Mesenchymal stem cell (in vitro differentiated cells and primary cell): ENCODE results near the gene STAMBP. TPM values are rescaled to one million over a fixed set of nuclear protein-coding genes. Genes with fewer than 3 reads are reported as not detected.
A peak's percentile ranks its signal among the peaks of the same experiment; 100 is the strongest.

Experiments used
- DNase-seq: peaks from one replicate; pipeline ENCODE4 v3.0.0-alpha.2; 2013
- H2AFZ ChIP-seq: one replicate; pipeline ENCODE4 v1.6.1; 2013; ENCODE audit warnings: low read depth, mild to moderate bottlenecking, control low read depth, inconsistent platforms, low read length, moderate library complexity
- H2AK5ac ChIP-seq: 2 replicates; pipeline ENCODE4 v1.6.1; 2013; ENCODE audit warnings: low read length, moderate library complexity, mild to moderate bottlenecking, inconsistent platforms; ENCODE audit not compliant: severe bottlenecking
- H2BK120ac ChIP-seq: one replicate; pipeline ENCODE4 v1.6.1; 2013; ENCODE audit warnings: low read depth, mild to moderate bottlenecking, inconsistent platforms, low read length, moderate library complexity
- H2BK12ac ChIP-seq, 2 experiments: one replicate each; pipeline ENCODE4 v1.6.1; 2013; ENCODE audit warnings: inconsistent platforms in 2 of 2, low read length in 2 of 2, mild to moderate bottlenecking in 2 of 2, moderate library complexity in 2 of 2, control low read depth in 1 of 2
- H2BK15ac ChIP-seq: one replicate; pipeline ENCODE4 v1.6.1; 2013; ENCODE audit warnings: mild to moderate bottlenecking, low read depth, inconsistent platforms; ENCODE audit not compliant: poor library complexity, severe bottlenecking
- H2BK5ac ChIP-seq: 2 replicates; pipeline ENCODE4 v1.6.1; 2013; ENCODE audit warnings: low read depth, mild to moderate bottlenecking, low read length, control low read depth, inconsistent platforms; ENCODE audit not compliant: poor library complexity, severe bottlenecking
- H3K14ac ChIP-seq, 2 experiments: one replicate each; pipeline ENCODE4 v1.6.1; 2013; ENCODE audit warnings: inconsistent platforms in 2 of 2, low read length in 2 of 2, control low read depth in 1 of 2, mild to moderate bottlenecking in 1 of 2, moderate library complexity in 1 of 2
- H3K18ac ChIP-seq, 2 experiments: one replicate each; pipeline ENCODE4 v1.6.1; 2013; ENCODE audit warnings: inconsistent platforms in 2 of 2, low read length in 2 of 2, control low read depth in 1 of 2, low read depth in 1 of 2, mild to moderate bottlenecking in 1 of 2
- H3K23ac ChIP-seq, 2 experiments: one replicate each; pipeline ENCODE4 v1.6.1; 2013; ENCODE audit warnings: inconsistent platforms in 2 of 2, low read length in 2 of 2, mild to moderate bottlenecking in 2 of 2, moderate library complexity in 2 of 2, control low read depth in 1 of 2
- H3K27ac ChIP-seq: 2 replicates; pipeline ENCODE4 v1.5.1; 2013; ENCODE audit warnings: mild to moderate bottlenecking, moderate library complexity, low read length, control low read depth, inconsistent platforms; ENCODE audit not compliant: poor library complexity, severe bottlenecking
- H3K27me3 ChIP-seq, 2 experiments: 2 replicates each; pipeline versions ENCODE4 v1.6.1 to v1.7.0; 2013; ENCODE audit warnings: low read length in 2 of 2, mild to moderate bottlenecking in 2 of 2, moderate library complexity in 2 of 2, control low read depth in 1 of 2, inconsistent platforms in 1 of 2; ENCODE audit not compliant: control insufficient read depth in 1 of 2, insufficient read depth in 1 of 2
- H3K36me3 ChIP-seq, 2 experiments: 2 replicates each; pipeline versions ENCODE4 v1.6.1 to v1.7.0; 2013; ENCODE audit warnings: low read length in 2 of 2, control low read depth in 1 of 2, inconsistent platforms in 1 of 2, low read depth in 1 of 2, mild to moderate bottlenecking in 1 of 2; ENCODE audit not compliant: insufficient read depth in 2 of 2, control insufficient read depth in 1 of 2
- H3K4ac ChIP-seq, 2 experiments: one replicate each; pipeline ENCODE4 v1.6.1; 2013; ENCODE audit warnings: inconsistent platforms in 2 of 2, low read length in 2 of 2, mild to moderate bottlenecking in 2 of 2, moderate library complexity in 2 of 2, control low read depth in 1 of 2, low read depth in 1 of 2
- H3K4me1 ChIP-seq: 2 replicates; pipeline ENCODE4 v1.6.1; 2013; ENCODE audit warnings: low read depth, low read length, control low read depth; ENCODE audit not compliant: control insufficient read depth, insufficient read depth
- H3K4me2 ChIP-seq: 2 replicates; pipeline ENCODE4 v1.6.1; 2013; ENCODE audit warnings: low read length, mild to moderate bottlenecking, inconsistent platforms; ENCODE audit not compliant: poor library complexity, severe bottlenecking
- H3K4me3 ChIP-seq, 2 experiments: 2 replicates each; pipeline versions ENCODE4 v1.5.1 to v1.7.0; 2013; ENCODE audit warnings: low read length in 2 of 2, mild to moderate bottlenecking in 2 of 2, control low read depth in 1 of 2, low read depth in 1 of 2; ENCODE audit not compliant: insufficient read depth in 1 of 2
- H3K79me1 ChIP-seq: replicated peaks from 2 replicates; pipeline ENCODE4 v1.6.1; 2013; ENCODE audit warnings: mild to moderate bottlenecking, control low read depth, low read length, inconsistent platforms; ENCODE audit not compliant: poor library complexity, severe bottlenecking
- H3K9ac ChIP-seq: 2 replicates; pipeline ENCODE4 v1.7.0; 2013; ENCODE audit warnings: mild to moderate bottlenecking, low read length, moderate library complexity
- H3K9me3 ChIP-seq: 2 replicates; pipeline ENCODE4 v1.7.0; 2013; ENCODE audit warnings: mild to moderate bottlenecking, low read length; ENCODE audit not compliant: control insufficient read depth
- H4K8ac ChIP-seq: one replicate; pipeline ENCODE4 v1.6.1; 2013; ENCODE audit warnings: inconsistent platforms, mild to moderate bottlenecking, low read length, moderate library complexity
- H4K91ac ChIP-seq: one replicate; pipeline ENCODE4 v1.6.1; 2013; ENCODE audit warnings: mild to moderate bottlenecking, low read length, inconsistent platforms
- WGBS: methylation state at CpG from one replicate; pipeline ENCODE4 v1.1.7; 2013; ENCODE audit warnings: mixed read lengths; 5-methylcytosine and 5-hydroxymethylcytosine counted together
- polyA plus RNA-seq, 2 experiments: library from polyadenylated mRNA; stranded (reverse); fragments of 200-250 nt; gene quantifications; one replicate each; pipeline ENCODE4 v1.2.3, GENCODE V29; 2013

Gene STAMBP
- polyA plus RNA-seq (2013, experiment 1 of 2), result 41.7 TPM
- polyA plus RNA-seq (2013, experiment 2 of 2), result 41.6 TPM

GRCh38 chr2:73828818-73829570, at the start of gene STAMBP:
Gene STAMBP, plus strand, starts transcription at chr2:73828961. Its CDS starts 1,896 bp downstream, at chr2:73830857.
- H3K9ac ChIP-seq, result peak within 1 kb of the TSS; percentile 93
- peak within 1 kb of the TSS in 1 of 2 experiments; percentile 77 for H3K23ac ChIP-seq
- peak within 1 kb of the TSS; percentile 96 to 99 for H3K18ac ChIP-seq
- no peak within 1 kb of the TSS for H2BK12ac ChIP-seq
- peak within 1 kb of the TSS; percentile 47 for H3K4me2 ChIP-seq
- DNase-seq, result peak; percentile 97
- peak within 1 kb of the TSS in 1 of 2 experiments; percentile 98 for H3K14ac ChIP-seq
- H2AFZ ChIP-seq, result peak within 1 kb of the TSS; percentile 95
- peak within 1 kb of the TSS; percentile 99 for H4K91ac ChIP-seq
- peaks cover 0 to 17% of the 10 kb centered on the region in 2 experiments for H3K27me3 ChIP-seq
- peak within 1 kb of the TSS; percentile 99 for H4K8ac ChIP-seq
- H3K27ac ChIP-seq, result peak within 1 kb of the TSS; percentile 88
- H2BK15ac ChIP-seq, result peak within 1 kb of the TSS; percentile 74
- H2BK5ac ChIP-seq, result peak within 1 kb of the TSS; percentile 95
- peak within 1 kb of the TSS; percentile 84 to 96 for H3K4ac ChIP-seq
- H3K79me1 ChIP-seq, result peaks cover 3% of the 10 kb centered on the region
- H2BK120ac ChIP-seq, result peak within 1 kb of the TSS; percentile 86
- H3K36me3 ChIP-seq, result peaks cover 2 to 15% of the 10 kb centered on the region in 2 experiments
- peak within 1 kb of the TSS; percentile 87 for H2AK5ac ChIP-seq
- peaks cover 2% of the 10 kb centered on the region for H3K4me1 ChIP-seq
- H3K9me3 ChIP-seq, result no peaks in the 10 kb centered on the region
- peak within 1 kb of the TSS; percentile 92 to 97 for H3K4me3 ChIP-seq
- under 1% methylated on average over 43 of the region's 48 CpGs for WGBS

- H3K9me3 ChIP-seq, result no peaks in the 10 kb centered on the region
- WGBS, result under 1% methylated on average over 40 of the region's 40 CpGs
These were observed 49.1 kb upstream of the STAMBP start, which contains the start of gene DUSP11 for GRCh38 chr2:73779467-73780236. Gene DUSP11, minus strand, starts transcription at chr2:73780103. Its CDS starts 129 bp downstream, at chr2:73779974.

GRCh38 chr2:73780237-73780582, 48.6 kb upstream of the STAMBP start:
- H2BK5ac ChIP-seq, result no peak overlapping the region
- H3K18ac ChIP-seq, result no peak overlapping the region
- H4K8ac ChIP-seq, result no peak overlapping the region
- H3K23ac ChIP-seq, result no peak overlapping the region
- WGBS, result 0% methylated on average over 3 of the region's 7 CpGs
- H3K9ac ChIP-seq, result peak overlapping the region; percentile 98
- H3K4ac ChIP-seq, result no peak overlapping the region
- H2BK120ac ChIP-seq, result no peak overlapping the region
- peaks cover 3 to 23% of the 10 kb centered on the region in 2 experiments for H3K36me3 ChIP-seq
- no peak overlapping the region for H2AK5ac ChIP-seq
- no peak overlapping the region for H2AFZ ChIP-seq
- peak overlapping the region in 1 of 2 experiments; percentile 92 for H3K4me3 ChIP-seq
- H3K27me3 ChIP-seq, result no peaks in the 10 kb centered on the region
- H3K4me2 ChIP-seq, result no peak overlapping the region
- no peak overlapping the region for H4K91ac ChIP-seq
- DNase-seq, result no peak
- peaks cover 2% of the 10 kb centered on the region for H3K79me1 ChIP-seq
- H3K27ac ChIP-seq, result no peak overlapping the region
- H3K9me3 ChIP-seq, result no peaks in the 10 kb centered on the region
- no peak overlapping the region for H2BK12ac ChIP-seq
- no peak overlapping the region for H2BK15ac ChIP-seq
- peaks cover 8% of the 10 kb centered on the region for H3K4me1 ChIP-seq
- no peak overlapping the region for H3K14ac ChIP-seq

More at GRCh38 chr2:73779467-73780236, 49.1 kb upstream of the STAMBP start, which contains the start of gene DUSP11:
- Histone ChIP-seq H3K4ac (peak within 1 kb of the TSS; percentile 73 to 98), H3K4me2 (peak within 1 kb of the TSS; percentile 55), H3K27me3 (no peaks in the 10 kb centered on the region), H3K79me1 (peaks cover 2% of the 10 kb centered on the region), H4K91ac (peak within 1 kb of the TSS; percentile 64), H3K4me3 (peak within 1 kb of the TSS; percentile 92 to 96), H2AFZ (peak within 1 kb of the TSS; percentile 97), H2BK120ac (peak within 1 kb of the TSS; percentile 22), H2BK5ac (peak within 1 kb of the TSS; percentile 95), H2AK5ac (peak within 1 kb of the TSS; percentile 72), H4K8ac (peak within 1 kb of the TSS; percentile 99), H2BK15ac (peak within 1 kb of the TSS; percentile 80), H3K4me1 (peaks cover 8% of the 10 kb centered on the region), H2BK12ac (peak within 1 kb of the TSS in 1 of 2 experiments; percentile 47), H3K36me3 (peaks cover 3 to 29% of the 10 kb centered on the region in 2 experiments), H3K27ac (peak within 1 kb of the TSS; percentile 80), H3K9ac (peak within 1 kb of the TSS; percentile 98), H3K18ac (peak within 1 kb of the TSS; percentile 98 to 99), H3K14ac (peak within 1 kb of the TSS in 1 of 2 experiments; percentile 98), H3K23ac (peak within 1 kb of the TSS in 1 of 2 experiments; percentile 75)
- peak; percentile 95 for DNase-seq
